Mucosa of descending colon (tissue), 3 donors: ENCODE measurements around the gene LRRC49. TPM values are rescaled to one million over a fixed set of nuclear protein-coding genes. Genes with fewer than 3 reads are reported as not detected.

Source experiments
- ATAC-seq: fragments of 200-7000 bp; cut with Tn5 transposase; one replicate; pipeline ENCODE4 v1.9.1; 2020; ENCODE audit warnings: mild to moderate bottlenecking, moderate library complexity
- DNase-seq, 3 donors: peaks; one replicate each; pipeline ENCODE4 v3.0.0-alpha.2; 2020
- H3K36me3 ChIP-seq: fragments of 200-600 bp; one replicate; pipeline ENCODE4 v1.8.0; 2021; ENCODE audit warnings: low read depth, mild to moderate bottlenecking
- H3K4me1 ChIP-seq: fragments of 200-600 bp; one replicate; pipeline ENCODE4 v1.8.0; 2021; ENCODE audit warnings: low read depth, mild to moderate bottlenecking
- H3K4me3 ChIP-seq: fragments of 200-600 bp; one replicate; pipeline ENCODE4 v1.8.0; 2021; ENCODE audit warnings: mild to moderate bottlenecking
- H3K9me3 ChIP-seq: fragments of 200-600 bp; one replicate; pipeline ENCODE4 v1.8.0; 2021; ENCODE audit warnings: mild to moderate bottlenecking
- CTCF ChIP-seq: fragments of 200-600 bp; IDR thresholded peaks from one replicate; pipeline ENCODE4 v1.8.0; 2022; ENCODE audit warnings: antibody characterized with exemption, mild to moderate bottlenecking
- intact Hi-C, 2 donors: fragments of 100-400 bp; cut with DNase I in 1 of 2; cut with micrococcal nuclease in 1 of 2; formaldehyde crosslinking; loops; one replicate each; pipeline versions ENCODE4 v1.11.0 to v1.11.1; 2022; cut with DNase I, micrococcal nuclease
- total RNA-seq, 3 donors: library from RNA; stranded (reverse); fragmentation: NEBNext Ultra II Directional in 2 of 3; extraction: Animal tissue kit (Norgen Biotek cat#: 25700) in 2 of 3; gene quantifications; one replicate each; pipeline versions ENCODE4 v1.2.1 to v1.2.4, GENCODE V29; 2021 to 2023
- donor health status: DM: no; HTN: no; CAD: no; lungs with moderate emphysema.
- donor health status: DM: no; HTN: no; CAD: no.
- donor health status: DM: no; HTN: yes; CAD: no.

Gene LRRC49
- total RNA-seq, 3 donors from 2014 or later, result 2.7 to 5.7 (median 4.7) TPM

- ATAC-seq (no peak), DNase-seq (no peak)
- no peak for TF ChIP-seq CTCF
- Histone ChIP-seq H3K36me3 (no peaks in the 10 kb centered on the region), H3K9me3 (peaks cover 5% of the 10 kb centered on the region), H3K4me3 (no peak overlapping the region), H3K4me1 (no peaks in the 10 kb centered on the region)
- intact Hi-C loops, result no loop called here
These were observed 61.5 kb downstream of the LRRC49 start for GRCh38 chr15:70954171-70954570.

- Histone ChIP-seq H3K9me3 (peaks cover 5% of the 10 kb centered on the region), H3K4me1 (no peaks in the 10 kb centered on the region), H3K4me3 (no peak overlapping the region), H3K36me3 (no peaks in the 10 kb centered on the region)
- TF ChIP-seq CTCF, result no peak
- peak in 1 of 3 donors; percentile 34 for DNase-seq
- ATAC-seq, result no peak
- intact Hi-C loops, result no loop called here
These were observed 62.1 kb downstream of the LRRC49 start for GRCh38 chr15:70954733-70955132.

GRCh38 chr15:70955151-70955550 lies 62.5 kb downstream of the LRRC49 start:
- TF ChIP-seq CTCF, result no peak
- ATAC-seq (no peak), DNase-seq (no peak)
- intact Hi-C loops, result no loop called here
- Histone ChIP-seq H3K4me3 (no peak overlapping the region), H3K36me3 (no peaks in the 10 kb centered on the region), H3K9me3 (peaks cover 5% of the 10 kb centered on the region), H3K4me1 (no peaks in the 10 kb centered on the region)

GRCh38 chr15:70956201-70956995 lies 63.8 kb downstream of the LRRC49 start:
- ATAC-seq (no peak), DNase-seq (no peak)
- Histone ChIP-seq H3K9me3 (no peaks in the 10 kb centered on the region), H3K4me3 (no peak overlapping the region), H3K36me3 (no peaks in the 10 kb centered on the region), H3K4me1 (no peaks in the 10 kb centered on the region)
- intact Hi-C loops, result no loop called here
- TF ChIP-seq CTCF, result no peak

- Histone ChIP-seq H3K36me3 (no peaks in the 10 kb centered on the region), H3K4me3 (no peak overlapping the region), H3K4me1 (no peaks in the 10 kb centered on the region), H3K9me3 (no peaks in the 10 kb centered on the region)
- no peak for TF ChIP-seq CTCF
- ATAC-seq (no peak), DNase-seq (no peak)
- intact Hi-C loops, result no loop called here
These were observed 69.5 kb downstream of the LRRC49 start for GRCh38 chr15:70962084-70962483.

- H3K4me3 ChIP-seq, result no peak overlapping the region
- intact Hi-C loops, result no loop called here
- ATAC-seq, result no peak
- no peak for DNase-seq
- no peaks in the 10 kb centered on the region for H3K4me1 ChIP-seq
- no peaks in the 10 kb centered on the region for H3K9me3 ChIP-seq
- TF ChIP-seq CTCF, result no peak
- no peaks in the 10 kb centered on the region for H3K36me3 ChIP-seq
These were observed 70.6 kb downstream of the LRRC49 start for GRCh38 chr15:70963199-70963598.
